Uterus (tissue), 4 donors: ENCODE results near the gene DDX41. TPM values are rescaled to one million over a fixed set of nuclear protein-coding genes. Genes with fewer than 3 reads are reported as not detected.
"Not testable (repeated sequence)": the region's sequence is repeated elsewhere in the genome, so short reads cannot be mapped to it uniquely, and the experiment has no call there.

Source experiments
- DNase-seq, 2 donors: peaks; one replicate each; pipeline ENCODE4 v3.0.0-alpha.2; 2019 to 2020
- H3K27ac ChIP-seq, 2 donors: fragments of 200-600 bp; sonication (generic); 1 replicate in 1 of 2; 2 replicates in 1 of 2; pipeline ENCODE4 v1.5.1; 2016 to 2018
- H3K27me3 ChIP-seq, 2 donors: fragments of 200-600 bp; sonication (generic); one replicate each; pipeline ENCODE4 v1.5.1; 2018 to 2019; ENCODE audit warnings: control low read depth in 1 of 2
- H3K36me3 ChIP-seq, 2 donors: fragments of 200-600 bp; sonication (generic); one replicate each; pipeline ENCODE4 v1.5.1; 2019; ENCODE audit warnings: control low read depth in 1 of 2
- H3K4me1 ChIP-seq, 2 donors: fragments of 200-600 bp; sonication (generic); one replicate each; pipeline ENCODE4 v1.5.1; 2018 to 2019; ENCODE audit warnings: control low read depth in 1 of 2
- H3K4me3 ChIP-seq, 2 donors: fragments of 200-600 bp; sonication (generic); 1 replicate in 1 of 2; 2 replicates in 1 of 2; pipeline ENCODE4 v1.5.1; 2018 to 2019; ENCODE audit warnings: mild to moderate bottlenecking in 1 of 2
- H3K9me3 ChIP-seq, 2 donors: fragments of 200-600 bp; sonication (generic); one replicate each; pipeline ENCODE4 v1.5.1; 2019; ENCODE audit warnings: control low read depth in 1 of 2
- CTCF ChIP-seq, 4 experiments: fragments of 200-600 bp in 2 of 4; fragments of 450-650 bp in 2 of 4; sonication (generic) in 2 of 4; IDR thresholded peaks; one replicate each; pipeline ENCODE4 v1.5.1; 2016 to 2019; ENCODE audit warnings: antibody characterized with exemption in 4 of 4, mild to moderate bottlenecking in 2 of 4, moderate library complexity in 1 of 4
- POLR2A ChIP-seq, 2 donors: fragments of 450-650 bp; IDR thresholded peaks; one replicate each; pipeline ENCODE4 v1.6.1; 2016; ENCODE audit warnings: antibody characterized with exemption in 2 of 2, mild to moderate bottlenecking in 1 of 2, moderate library complexity in 1 of 2
- intact Hi-C: fragments of 100-400 bp; cut with DNase I; formaldehyde crosslinking; loops from one replicate; pipeline ENCODE4 v1.15.1; 2023; ENCODE audit warnings: low total_unique reads
- total RNA-seq, 4 donors: library from RNA; depleted of rRNA in 3 of 4; stranded (reverse); fragments of >200 nt in 3 of 4; gene quantifications; one replicate each; pipeline versions ENCODE4 v1.1.0 to v1.2.4, GENCODE V29; 2014 to 2023
- donor health status: DM: yes; HTN: yes; CAD: no.

Gene DDX41
- total RNA-seq, 4 donors from 2014 or later, result 61.0 to 146 (median 95.6) TPM

DNA sequence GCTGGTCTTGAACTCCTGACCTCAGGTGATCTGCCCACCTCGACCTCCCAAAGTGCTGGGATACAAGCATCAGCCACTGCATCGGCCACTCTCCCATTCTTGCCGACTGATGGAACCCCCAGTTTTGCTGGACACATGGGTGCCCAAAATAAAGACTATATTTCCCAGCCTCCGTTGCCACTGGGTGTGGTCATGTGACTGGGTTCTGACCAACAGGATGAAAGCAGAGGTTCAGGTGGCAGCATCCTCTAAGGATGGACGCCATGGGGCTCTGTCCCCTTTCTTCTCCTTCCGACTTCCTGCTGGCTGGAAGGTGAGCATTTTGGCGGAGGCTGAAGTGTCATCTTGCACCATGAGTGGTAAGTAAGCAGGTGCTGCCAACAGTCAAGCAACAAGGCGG is 29.6 kb downstream of the DDX41 start:
- H3K4me1 ChIP-seq, result peaks cover 3 to 23% of the 10 kb centered on the region in 2 donors
- TF ChIP-seq CTCF (IDR thresholded peaks at IDR 0.05) (no peak), POLR2A (IDR thresholded peaks at IDR 0.05) (no peak)
- H3K9me3 ChIP-seq, result no peaks in the 10 kb centered on the region
- no peak overlapping the region for H3K4me3 ChIP-seq
- no peaks in the 10 kb centered on the region for H3K36me3 ChIP-seq
- no peak overlapping the region for H3K27ac ChIP-seq
- H3K27me3 ChIP-seq, result no peaks in the 10 kb centered on the region
- intact Hi-C loops, result no loop called here
- no peak for DNase-seq

- H3K27ac ChIP-seq, result no peak overlapping the region
- intact Hi-C loops, result no loop called here
Measured at GRCh38 chr5:177486256-177486655, 30.5 kb downstream of the DDX41 start.

DNA sequence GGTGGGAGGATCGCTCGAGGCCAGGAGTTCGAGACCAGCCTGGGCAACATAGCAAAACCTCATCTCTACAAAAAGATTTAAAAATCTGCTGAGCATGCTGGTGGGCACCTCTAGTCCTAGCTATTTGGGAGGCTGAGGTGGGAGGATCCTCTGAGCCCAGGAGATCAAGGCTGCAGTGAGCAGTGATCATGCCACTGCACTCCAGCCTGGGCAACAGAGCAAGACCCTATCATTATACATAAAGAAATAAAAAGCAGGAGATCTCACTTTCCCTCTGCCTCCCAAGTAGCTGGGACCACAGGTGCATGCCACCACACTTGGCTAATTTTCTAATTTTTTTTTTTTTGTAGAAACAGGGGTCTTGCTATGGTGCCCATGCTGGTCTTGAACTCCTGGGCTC is 31.0 kb downstream of the DDX41 start:
- H3K9me3 ChIP-seq, H3K36me3 ChIP-seq, H3K4me3 ChIP-seq, DNase-seq, H3K27me3 ChIP-seq, intact Hi-C loops: not testable (repeated sequence)
- Histone ChIP-seq H3K27ac (peak overlapping the region; percentile 18 to 61), H3K4me1 (peaks cover 3 to 17% of the 10 kb centered on the region in 2 donors)

More at GRCh38 chr5:177486256-177486655, 30.5 kb downstream of the DDX41 start:
- Histone ChIP-seq H3K9me3 (no peaks in the 10 kb centered on the region), H3K27me3 (no peaks in the 10 kb centered on the region), H3K36me3 (no peaks in the 10 kb centered on the region), H3K4me1 (peaks cover 3 to 17% of the 10 kb centered on the region in 2 donors), H3K4me3 (no peak overlapping the region)
- no peak for TF ChIP-seq POLR2A (IDR thresholded peaks at IDR 0.05)
- no peak for TF ChIP-seq CTCF (IDR thresholded peaks at IDR 0.05)
- DNase-seq, result no peak

GRCh38 chr5:177484902-177485549 is 31.7 kb downstream of the DDX41 start:
- DNase-seq, result peak in 1 of 2 donors; percentile 15
- no peaks in the 10 kb centered on the region for H3K36me3 ChIP-seq
- H3K9me3 ChIP-seq, result no peaks in the 10 kb centered on the region
- H3K4me3 ChIP-seq, result no peak overlapping the region
- peaks cover 3 to 17% of the 10 kb centered on the region in 2 donors for H3K4me1 ChIP-seq
- H3K27me3 ChIP-seq, result no peaks in the 10 kb centered on the region
- intact Hi-C loops, result no loop called here
- no peak for TF ChIP-seq POLR2A (IDR thresholded peaks at IDR 0.05)
- TF ChIP-seq CTCF (IDR thresholded peaks at IDR 0.05), result no peak
- H3K27ac ChIP-seq, result peak overlapping the region; percentile 18 to 61

- Histone ChIP-seq H3K4me1 (peaks cover 3 to 22% of the 10 kb centered on the region in 2 donors), H3K4me3 (no peak overlapping the region), H3K27ac (peak overlapping the region; percentile 18 to 61), H3K27me3 (no peaks in the 10 kb centered on the region), H3K9me3 (no peaks in the 10 kb centered on the region), H3K36me3 (no peaks in the 10 kb centered on the region)
- peak; percentile 23 to 55 for DNase-seq
- TF ChIP-seq CTCF (IDR thresholded peaks at IDR 0.05) (no peak), POLR2A (IDR thresholded peaks at IDR 0.05) (no peak)
- intact Hi-C loops, result no loop called here
Measured at GRCh38 chr5:177483994-177484901, 32.5 kb downstream of the DDX41 start.
